K562 (cell line): ENCODE measurements around the gene ARL5C. TPM values are rescaled to one million over a fixed set of nuclear protein-coding genes. Genes with fewer than 3 reads are reported as not detected.

Source experiments
- ATAC-seq: fragments of 200-7000 bp; cut with Tn5 transposase; 3 replicates; pipeline ENCODE4 v1.9.1; 2020; ENCODE audit warnings: moderate library complexity
- BruUV-seq: library from RNA; stranded (reverse); fragments of 400-500 nt; replicated peaks from 2 replicates; lab custom pipeline; 2021; lab: Mats Ljungman, UMichigan
- CTCF ChIA-PET: fragments of 300-600 bp; formaldehyde crosslinking; extraction: SDS; loops from one replicate; lab custom pipeline; 2021; ENCODE audit warnings: low intra/inter-chr PET ratio; lab: Yijun Ruan, JAX
- POLR2A ChIA-PET: fragments of 300-600, 350-650 bp; sonication (Branson Sonifier 250); formaldehyde crosslinking; extraction: SDS; loops from one replicate; lab custom pipeline; 2021; ENCODE audit warnings: antibody characterized with exemption, inconsistent platforms; lab: Yijun Ruan, JAX
- DNase-seq, 4 experiments: peaks; one replicate each; pipeline versions ENCODE4 v3.0.0 to v3.0.0-alpha.2; 2011 to 2018; ENCODE audit warnings: low spot score in 3 of 4, mixed read lengths in 3 of 4; ENCODE audit errors: extremely low read depth in 1 of 4
- FAIRE-seq: peaks from 2 replicates; lab custom pipeline; 2011; peaks lifted over from hg19 to GRCh38; lab: Jason Lieb, UNC
- H2AFZ ChIP-seq: 2 replicates; pipeline ENCODE4 v1.6.0; 2011; ENCODE audit warnings: low read depth, low read length, control low read depth, inconsistent platforms
- H3K27ac ChIP-seq: fragments of 200-600 bp; 3 replicates; pipeline ENCODE4 v1.8.0; 2011; ENCODE audit warnings: low read depth, mild to moderate bottlenecking, control low read depth, inconsistent platforms, low read length, moderate library complexity, mixed read lengths; ENCODE audit errors: extremely low read depth
- H3K27me3 ChIP-seq, 2 experiments: fragments of 300-600 bp in 1 of 2; 2 replicates in 1 of 2; 3 replicates in 1 of 2; pipeline versions ENCODE4 v1.6.0 to v1.8.0; 2011; ENCODE audit warnings: inconsistent platforms in 2 of 2, low read length in 2 of 2, mild to moderate bottlenecking in 1 of 2, mixed read lengths in 1 of 2, moderate library complexity in 1 of 2; ENCODE audit not compliant: control insufficient read depth in 2 of 2, insufficient read depth in 2 of 2
- H3K36me3 ChIP-seq: fragments of 300-600 bp; 3 replicates; pipeline ENCODE4 v1.8.0; 2011; ENCODE audit warnings: mild to moderate bottlenecking, low read length, inconsistent platforms; ENCODE audit not compliant: control insufficient read depth, insufficient read depth
- H3K4me1 ChIP-seq, 2 experiments: fragments of 200-600 bp in 1 of 2; replicated peaks in 1 of 2; 2 replicates in 1 of 2; 3 replicates in 1 of 2; pipeline versions ENCODE4 v1.5.1 to v1.8.0; 2011; ENCODE audit warnings: inconsistent platforms in 2 of 2, low read length in 2 of 2, mild to moderate bottlenecking in 1 of 2, mixed read lengths in 1 of 2, moderate library complexity in 1 of 2; ENCODE audit not compliant: control insufficient read depth in 2 of 2, insufficient read depth in 2 of 2
- H3K4me2 ChIP-seq: 2 replicates; pipeline ENCODE4 v1.6.1; 2011; ENCODE audit warnings: low read length, control low read depth, inconsistent platforms, mixed read lengths; ENCODE audit not compliant: insufficient read depth
- H3K4me3 ChIP-seq: fragments of 200-600 bp; sonication (generic), shearing (Covaris generic); 2 replicates; pipeline ENCODE4 v1.5.1; 2016; ENCODE audit warnings: control low read depth, inconsistent platforms
- H3K79me2 ChIP-seq: fragments of 200-600 bp; 3 replicates; pipeline ENCODE4 v1.8.0; 2011; ENCODE audit warnings: low read length, inconsistent platforms; ENCODE audit not compliant: control insufficient read depth, insufficient read depth
- H3K9ac ChIP-seq, 2 experiments: 2 replicates each; pipeline versions ENCODE4 v1.6.0 to v1.6.1; 2011; ENCODE audit warnings: low read depth in 2 of 2, low read length in 2 of 2, control low read depth in 1 of 2, inconsistent platforms in 1 of 2, mild to moderate bottlenecking in 1 of 2, mixed read lengths in 1 of 2; ENCODE audit not compliant: insufficient read depth in 1 of 2
- H3K9me1 ChIP-seq: one replicate; pipeline ENCODE4 v1.6.0; 2011; ENCODE audit warnings: inconsistent platforms, mild to moderate bottlenecking, low read length, moderate library complexity; ENCODE audit not compliant: control insufficient read depth, insufficient read depth
- H3K9me3 ChIP-seq: replicated peaks from 2 replicates; pipeline ENCODE4 v1.5.1; 2011; ENCODE audit warnings: low read depth, low read length, inconsistent platforms; ENCODE audit not compliant: control insufficient read depth, insufficient read depth
- H4K20me1 ChIP-seq: replicated peaks from 2 replicates; pipeline ENCODE4 v1.6.1; 2011; ENCODE audit warnings: low read length, inconsistent platforms, mixed read lengths; ENCODE audit not compliant: control insufficient read depth, insufficient read depth
- ZNF668 ChIP-seq: fragments of 250-450 bp; sonication (Bioruptor Pico); IDR thresholded peaks from 2 replicates; pipeline ENCODE4 v1.8.0; 2022; ENCODE audit warnings: mild to moderate bottlenecking, inconsistent platforms
- WGBS: fragments of 100-300 bp; shearing (Covaris generic); methylation state at CpG from one replicate; pipeline ENCODE4 v1.1.6; 2016; ENCODE audit warnings: low coverage, mixed read lengths; ENCODE audit not compliant: insufficient coverage; ENCODE audit errors: missing lambda C conversion rate; 5-methylcytosine and 5-hydroxymethylcytosine counted together
- in situ Hi-C: fragments of 300-500 bp; cut with MboI; formaldehyde crosslinking; loops from 4 replicates; pipeline ENCODE4 v1.15.0; 2018; ENCODE audit warnings: inconsistent platforms, mixed read lengths
- intact Hi-C: fragments of 100-400 bp; cut with micrococcal nuclease; formaldehyde crosslinking; loops from 2 replicates; pipeline ENCODE4 v1.14.2; 2022
- polyA plus RNA-seq, 8 experiments: library from polyadenylated mRNA; depleted of rRNA in 4 of 8; stranded (reverse) in 5 of 8; unstranded in 3 of 8; fragments of >200 nt; fragmentation: Nextera tagmentation in 2 of 8; fragmentation: Illumina TruSeq in 1 of 8; extraction: Ambion mirVana in 2 of 8; extraction: Trizol in 1 of 8; gene quantifications; 2 replicates each; pipeline versions ENCODE4 v1.2.1 to v1.2.3, GENCODE V29; 2011 to 2014; ENCODE audit warnings: inconsistent platforms in 1 of 8, missing spikeins in 1 of 8
- total RNA-seq, 7 experiments: library from RNA; depleted of rRNA in 6 of 7; stranded (reverse); fragments of >200 nt in 6 of 7; fragmentation: Illumina TruSeq in 2 of 7; extraction: Trizol in 2 of 7; gene quantifications; 2 replicates each; pipeline versions ENCODE4 v1.2.1 to v1.2.3, GENCODE V29; 2011 to 2021; ENCODE audit warnings: low replicate concordance in 1 of 7
- TF ChIP-seq, protein P1 (sequence below): sonication (generic); formaldehyde crosslinking; IDR thresholded peaks from 2 replicates; pipeline ENCODE4 v1.8.0; 2022; ENCODE audit warnings: mild to moderate bottlenecking, missing genetic modification reagents

ARL5C gene
- total and polyA plus RNA-seq, 9 of the 15 experiments (the other 6 are each of a cell fraction or from before 2014, with no cell fraction given), result not detected

- Histone ChIP-seq H3K27ac (no peak overlapping the region), H3K79me2 (no peaks in the 10 kb centered on the region), H3K4me2 (no peak overlapping the region), H3K4me3 (no peak overlapping the region), H3K4me1 (peaks cover 6 to 17% of the 10 kb centered on the region in 2 experiments; a peak in 4 of 5 replicates), H2AFZ (no peak overlapping the region), H3K36me3 (no peaks in the 10 kb centered on the region), H3K27me3 (peaks cover 52 to 79% of the 10 kb centered on the region in 2 experiments), H3K9ac (no peak overlapping the region), H3K9me3 (no peaks in the 10 kb centered on the region), H3K9me1 (peaks cover 6% of the 10 kb centered on the region), H4K20me1 (no peaks in the 10 kb centered on the region)
- no peak for ATAC-seq
- CTCF ChIA-PET, result no interaction called here
- BruUV-seq, result no TSS peak
- TF ChIP-seq, protein P1, sequence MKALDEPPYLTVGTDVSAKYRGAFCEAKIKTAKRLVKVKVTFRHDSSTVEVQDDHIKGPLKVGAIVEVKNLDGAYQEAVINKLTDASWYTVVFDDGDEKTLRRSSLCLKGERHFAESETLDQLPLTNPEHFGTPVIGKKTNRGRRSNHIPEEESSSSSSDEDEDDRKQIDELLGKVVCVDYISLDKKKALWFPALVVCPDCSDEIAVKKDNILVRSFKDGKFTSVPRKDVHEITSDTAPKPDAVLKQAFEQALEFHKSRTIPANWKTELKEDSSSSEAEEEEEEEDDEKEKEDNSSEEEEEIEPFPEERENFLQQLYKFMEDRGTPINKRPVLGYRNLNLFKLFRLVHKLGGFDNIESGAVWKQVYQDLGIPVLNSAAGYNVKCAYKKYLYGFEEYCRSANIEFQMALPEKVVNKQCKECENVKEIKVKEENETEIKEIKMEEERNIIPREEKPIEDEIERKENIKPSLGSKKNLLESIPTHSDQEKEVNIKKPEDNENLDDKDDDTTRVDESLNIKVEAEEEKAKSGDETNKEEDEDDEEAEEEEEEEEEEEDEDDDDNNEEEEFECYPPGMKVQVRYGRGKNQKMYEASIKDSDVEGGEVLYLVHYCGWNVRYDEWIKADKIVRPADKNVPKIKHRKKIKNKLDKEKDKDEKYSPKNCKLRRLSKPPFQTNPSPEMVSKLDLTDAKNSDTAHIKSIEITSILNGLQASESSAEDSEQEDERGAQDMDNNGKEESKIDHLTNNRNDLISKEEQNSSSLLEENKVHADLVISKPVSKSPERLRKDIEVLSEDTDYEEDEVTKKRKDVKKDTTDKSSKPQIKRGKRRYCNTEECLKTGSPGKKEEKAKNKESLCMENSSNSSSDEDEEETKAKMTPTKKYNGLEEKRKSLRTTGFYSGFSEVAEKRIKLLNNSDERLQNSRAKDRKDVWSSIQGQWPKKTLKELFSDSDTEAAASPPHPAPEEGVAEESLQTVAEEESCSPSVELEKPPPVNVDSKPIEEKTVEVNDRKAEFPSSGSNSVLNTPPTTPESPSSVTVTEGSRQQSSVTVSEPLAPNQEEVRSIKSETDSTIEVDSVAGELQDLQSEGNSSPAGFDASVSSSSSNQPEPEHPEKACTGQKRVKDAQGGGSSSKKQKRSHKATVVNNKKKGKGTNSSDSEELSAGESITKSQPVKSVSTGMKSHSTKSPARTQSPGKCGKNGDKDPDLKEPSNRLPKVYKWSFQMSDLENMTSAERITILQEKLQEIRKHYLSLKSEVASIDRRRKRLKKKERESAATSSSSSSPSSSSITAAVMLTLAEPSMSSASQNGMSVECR (CRISPR knock-in tag), result no peak
- TF ChIP-seq ZNF668 (CRISPR knock-in tag), result no peak
- 3% methylated on average over 19 of the region's 19 CpGs for WGBS
- FAIRE-seq, result no peak
- in situ Hi-C loops (no loop called here), intact Hi-C loops (no loop called here)
- POLR2A ChIA-PET, result interaction anchor here (1.4 to 1.9 kb wide), 2 partner anchors 11 to 105 kb away, joined by 3 to 5 read pairs; no protein-coding TSS in a partner anchor
- no peak for DNase-seq
Measured at GRCh38 chr17:39110435-39111136, 55.4 kb downstream of the ARL5C start.
